PC-9 (cell line): ENCODE results near the gene BBS9.

Source experiments
- EZH2 ChIP-seq: fragments of 200-600 bp; sonication (generic); IDR thresholded peaks from 2 replicates; pipeline ENCODE4 v1.8.0; 2017; ENCODE audit warnings: antibody characterized with exemption, low read depth
- TF ChIP-seq, protein P1 (sequence below): fragments of 200-600 bp; sonication (generic); conservative IDR thresholded peaks from 2 replicates; pipeline ENCODE4 v1.6.1; 2017; ENCODE audit warnings: mixed run types, antibody characterized with exemption, mild to moderate bottlenecking, moderate library complexity

DNA sequence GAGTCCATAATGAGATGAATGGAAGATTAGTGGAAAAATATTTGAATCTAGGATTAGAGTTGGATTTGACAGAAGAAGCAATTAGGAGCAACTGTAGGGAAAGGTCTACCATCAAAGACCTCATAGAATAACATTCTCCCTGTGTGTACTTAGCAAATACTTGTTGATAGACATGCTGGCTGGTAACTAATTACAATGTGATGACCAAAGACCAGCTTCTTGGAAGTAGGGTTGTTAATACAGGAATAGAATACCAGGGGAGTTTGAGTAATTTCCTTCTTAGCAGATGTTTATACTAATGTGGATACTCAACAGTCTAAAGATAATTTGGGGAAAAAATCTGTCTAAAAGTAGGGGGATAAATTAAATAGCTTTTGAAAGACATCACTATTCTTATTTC is 418.5 kb downstream of the BBS9 start:
- TF ChIP-seq, protein P1, sequence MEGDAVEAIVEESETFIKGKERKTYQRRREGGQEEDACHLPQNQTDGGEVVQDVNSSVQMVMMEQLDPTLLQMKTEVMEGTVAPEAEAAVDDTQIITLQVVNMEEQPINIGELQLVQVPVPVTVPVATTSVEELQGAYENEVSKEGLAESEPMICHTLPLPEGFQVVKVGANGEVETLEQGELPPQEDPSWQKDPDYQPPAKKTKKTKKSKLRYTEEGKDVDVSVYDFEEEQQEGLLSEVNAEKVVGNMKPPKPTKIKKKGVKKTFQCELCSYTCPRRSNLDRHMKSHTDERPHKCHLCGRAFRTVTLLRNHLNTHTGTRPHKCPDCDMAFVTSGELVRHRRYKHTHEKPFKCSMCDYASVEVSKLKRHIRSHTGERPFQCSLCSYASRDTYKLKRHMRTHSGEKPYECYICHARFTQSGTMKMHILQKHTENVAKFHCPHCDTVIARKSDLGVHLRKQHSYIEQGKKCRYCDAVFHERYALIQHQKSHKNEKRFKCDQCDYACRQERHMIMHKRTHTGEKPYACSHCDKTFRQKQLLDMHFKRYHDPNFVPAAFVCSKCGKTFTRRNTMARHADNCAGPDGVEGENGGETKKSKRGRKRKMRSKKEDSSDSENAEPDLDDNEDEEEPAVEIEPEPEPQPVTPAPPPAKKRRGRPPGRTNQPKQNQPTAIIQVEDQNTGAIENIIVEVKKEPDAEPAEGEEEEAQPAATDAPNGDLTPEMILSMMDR, result no peak
- TF ChIP-seq EZH2, result no peak
